HepG2 (cell line): Measurements from ENCODE around the gene GMPPA. TPM values are rescaled to one million over a fixed set of nuclear protein-coding genes. Genes with fewer than 3 reads are reported as not detected.

Experiments
- HNRNPLL ChIP-seq: fragments of 200-400 bp; formaldehyde crosslinking; IDR thresholded peaks from 2 replicates; pipeline ENCODE4 v1.6.1; 2017; ENCODE audit warnings: mild to moderate bottlenecking, low read depth, low read length; ENCODE audit not compliant: poor library complexity, severe bottlenecking
- MATR3 ChIP-seq: sonication (generic); formaldehyde crosslinking; IDR thresholded peaks from 2 replicates; pipeline ENCODE4 v1.4.0; 2020; ENCODE audit warnings: missing genetic modification reagents
- MTA1 ChIP-seq: sonication (generic); formaldehyde crosslinking; IDR thresholded peaks from 2 replicates; pipeline ENCODE4 v1.4.0; 2020; ENCODE audit warnings: missing genetic modification reagents, mild to moderate bottlenecking, borderline replicate concordance
- MTA3 ChIP-seq: sonication (generic); formaldehyde crosslinking; IDR thresholded peaks from 2 replicates; pipeline ENCODE4 v1.4.0; 2020; ENCODE audit warnings: missing genetic modification reagents
- MXD3 ChIP-seq: IDR thresholded peaks from 2 replicates; pipeline ENCODE4 v1.6.1; 2016; ENCODE audit warnings: mild to moderate bottlenecking, missing biosample characterization, missing genetic modification reagents
- PRMT3 ChIP-seq: sonication (generic); formaldehyde crosslinking; IDR thresholded peaks from 2 replicates; pipeline ENCODE4 v1.8.1; 2022; ENCODE audit warnings: low read depth, mild to moderate bottlenecking, moderate library complexity, missing genetic modification reagents, borderline replicate concordance
- TCF12 ChIP-seq, 2 experiments: fragments of 450-650 bp in 1 of 2; sonication (generic) in 1 of 2; formaldehyde crosslinking in 1 of 2; IDR thresholded peaks; 2 replicates each; pipeline versions ENCODE4 v1.6.1 to v1.8.0; 2017 to 2022; ENCODE audit warnings: antibody characterized with exemption in 1 of 2, mild to moderate bottlenecking in 1 of 2, missing genetic modification reagents in 1 of 2, moderate library complexity in 1 of 2
- ZFY ChIP-seq: sonication (generic); formaldehyde crosslinking; IDR thresholded peaks from 2 replicates; pipeline ENCODE4 v1.4.0; 2020; ENCODE audit warnings: missing genetic modification reagents
- ZNF10 ChIP-seq: sonication (generic); formaldehyde crosslinking; IDR thresholded peaks from 2 replicates; pipeline ENCODE4 v1.4.0; 2020; ENCODE audit warnings: mild to moderate bottlenecking, low read depth, missing genetic modification reagents, borderline replicate concordance
- ZNF20 ChIP-seq: sonication (generic); formaldehyde crosslinking; IDR thresholded peaks from 2 replicates; pipeline ENCODE4 v1.4.0; 2020; ENCODE audit warnings: mild to moderate bottlenecking, moderate library complexity, missing genetic modification reagents
- ZNF326 ChIP-seq: sonication (generic); formaldehyde crosslinking; IDR thresholded peaks from 2 replicates; pipeline ENCODE4 v1.4.0; 2020; ENCODE audit warnings: missing genetic modification reagents, borderline replicate concordance
- ZNF615 ChIP-seq: sonication (generic); formaldehyde crosslinking; IDR thresholded peaks from 2 replicates; pipeline ENCODE4 v1.5.0; 2020; ENCODE audit warnings: mild to moderate bottlenecking, missing genetic modification reagents, borderline replicate concordance
- ZNF670 ChIP-seq: sonication (generic); formaldehyde crosslinking; IDR thresholded peaks from 2 replicates; pipeline ENCODE4 v1.8.0; 2022; ENCODE audit warnings: mild to moderate bottlenecking, missing genetic modification reagents, borderline replicate concordance
- ZNF747 ChIP-seq: sonication (generic); formaldehyde crosslinking; IDR thresholded peaks from 2 replicates; pipeline ENCODE4 v1.8.1; 2023; ENCODE audit warnings: missing genetic modification reagents, mild to moderate bottlenecking, borderline replicate concordance
- polyA plus RNA-seq, 8 experiments: library from polyadenylated mRNA; depleted of rRNA in 3 of 8; stranded (reverse) in 7 of 8; unstranded in 1 of 8; fragments of >200 nt; fragmentation: Illumina TruSeq in 4 of 8; extraction: Trizol in 4 of 8; gene quantifications; 2 replicates each; pipeline versions ENCODE4 v1.2.1 to v1.2.3, GENCODE V29; 2011 to 2016; ENCODE audit warnings: low read depth in 4 of 8, missing spikeins in 1 of 8, mixed read lengths in 1 of 8; ENCODE audit not compliant: insufficient read depth in 1 of 8
- total RNA-seq, 5 experiments: library from RNA; depleted of rRNA; stranded (reverse); fragments of >200 nt; fragmentation: Illumina TruSeq; extraction: Trizol; gene quantifications; 2 replicates each; pipeline ENCODE4 v1.2.3, GENCODE V29; 2016; ENCODE audit warnings: low read depth in 1 of 5
- TF ChIP-seq, protein P1 (sequence below): sonication (generic); formaldehyde crosslinking; IDR thresholded peaks from 2 replicates; pipeline ENCODE4 v1.4.0; 2020; ENCODE audit warnings: missing genetic modification reagents
- TF ChIP-seq, protein P2 (sequence below): sonication (generic); formaldehyde crosslinking; IDR thresholded peaks from 2 replicates; pipeline ENCODE4 v1.8.0; 2022; ENCODE audit warnings: mild to moderate bottlenecking, missing genetic modification reagents

Gene GMPPA
- total and polyA plus RNA-seq, 2 of the 13 experiments (the other 11 are each of a cell fraction or from before 2014, with no cell fraction given) = 81.1 to 106 TPM

- TF ChIP-seq ZNF670 (CRISPR knock-in tag) = no peak
- TF ChIP-seq ZNF10 (CRISPR knock-in tag) = no peak
- no peak for TF ChIP-seq ZNF326
- TF ChIP-seq ZFY (CRISPR knock-in tag) = 0 out of 2 replicates have a peak, but pooled peaks have one; percentile 1
- TF ChIP-seq PRMT3 = no peak
- TF ChIP-seq MXD3 (CRISPR knock-in tag) = no peak
- TF ChIP-seq MATR3 (CRISPR knock-in tag) = no peak
- 0 out of 2 replicates have a peak, but pooled peaks have one; percentile 10 for TF ChIP-seq MTA1 (CRISPR knock-in tag)
- TF ChIP-seq ZNF615 (CRISPR knock-in tag) = no peak
- TF ChIP-seq TCF12 (IDR thresholded peaks at IDR 0.05) = no peak
- TF ChIP-seq TCF12 (CRISPR knock-in tag; IDR thresholded peaks at IDR 0.05) = peak; percentile 55; the same call in 1 of the 2 replicates
- TF ChIP-seq ZNF20 (CRISPR knock-in tag) = peak; percentile 58; the same call in 1 of the 2 replicates
- no peak for TF ChIP-seq MTA3 (CRISPR knock-in tag)
- TF ChIP-seq, protein P1, sequence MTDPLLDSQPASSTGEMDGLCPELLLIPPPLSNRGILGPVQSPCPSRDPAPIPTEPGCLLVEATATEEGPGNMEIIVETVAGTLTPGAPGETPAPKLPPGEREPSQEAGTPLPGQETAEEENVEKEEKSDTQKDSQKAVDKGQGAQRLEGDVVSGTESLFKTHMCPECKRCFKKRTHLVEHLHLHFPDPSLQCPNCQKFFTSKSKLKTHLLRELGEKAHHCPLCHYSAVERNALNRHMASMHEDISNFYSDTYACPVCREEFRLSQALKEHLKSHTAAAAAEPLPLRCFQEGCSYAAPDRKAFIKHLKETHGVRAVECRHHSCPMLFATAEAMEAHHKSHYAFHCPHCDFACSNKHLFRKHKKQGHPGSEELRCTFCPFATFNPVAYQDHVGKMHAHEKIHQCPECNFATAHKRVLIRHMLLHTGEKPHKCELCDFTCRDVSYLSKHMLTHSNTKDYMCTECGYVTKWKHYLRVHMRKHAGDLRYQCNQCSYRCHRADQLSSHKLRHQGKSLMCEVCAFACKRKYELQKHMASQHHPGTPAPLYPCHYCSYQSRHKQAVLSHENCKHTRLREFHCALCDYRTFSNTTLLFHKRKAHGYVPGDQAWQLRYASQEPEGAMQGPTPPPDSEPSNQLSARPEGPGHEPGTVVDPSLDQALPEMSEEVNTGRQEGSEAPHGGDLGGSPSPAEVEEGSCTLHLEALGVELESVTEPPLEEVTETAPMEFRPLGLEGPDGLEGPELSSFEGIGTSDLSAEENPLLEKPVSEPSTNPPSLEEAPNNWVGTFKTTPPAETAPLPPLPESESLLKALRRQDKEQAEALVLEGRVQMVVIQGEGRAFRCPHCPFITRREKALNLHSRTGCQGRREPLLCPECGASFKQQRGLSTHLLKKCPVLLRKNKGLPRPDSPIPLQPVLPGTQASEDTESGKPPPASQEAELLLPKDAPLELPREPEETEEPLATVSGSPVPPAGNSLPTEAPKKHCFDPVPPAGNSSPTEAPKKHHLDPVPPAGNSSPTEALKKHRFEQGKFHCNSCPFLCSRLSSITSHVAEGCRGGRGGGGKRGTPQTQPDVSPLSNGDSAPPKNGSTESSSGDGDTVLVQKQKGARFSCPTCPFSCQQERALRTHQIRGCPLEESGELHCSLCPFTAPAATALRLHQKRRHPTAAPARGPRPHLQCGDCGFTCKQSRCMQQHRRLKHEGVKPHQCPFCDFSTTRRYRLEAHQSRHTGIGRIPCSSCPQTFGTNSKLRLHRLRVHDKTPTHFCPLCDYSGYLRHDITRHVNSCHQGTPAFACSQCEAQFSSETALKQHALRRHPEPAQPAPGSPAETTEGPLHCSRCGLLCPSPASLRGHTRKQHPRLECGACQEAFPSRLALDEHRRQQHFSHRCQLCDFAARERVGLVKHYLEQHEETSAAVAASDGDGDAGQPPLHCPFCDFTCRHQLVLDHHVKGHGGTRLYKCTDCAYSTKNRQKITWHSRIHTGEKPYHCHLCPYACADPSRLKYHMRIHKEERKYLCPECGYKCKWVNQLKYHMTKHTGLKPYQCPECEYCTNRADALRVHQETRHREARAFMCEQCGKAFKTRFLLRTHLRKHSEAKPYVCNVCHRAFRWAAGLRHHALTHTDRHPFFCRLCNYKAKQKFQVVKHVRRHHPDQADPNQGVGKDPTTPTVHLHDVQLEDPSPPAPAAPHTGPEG (CRISPR knock-in tag) = 0 out of 2 replicates have a peak, but pooled peaks have one; percentile 60
- TF ChIP-seq ZNF747 (CRISPR knock-in tag) = no peak
- TF ChIP-seq, protein P2, sequence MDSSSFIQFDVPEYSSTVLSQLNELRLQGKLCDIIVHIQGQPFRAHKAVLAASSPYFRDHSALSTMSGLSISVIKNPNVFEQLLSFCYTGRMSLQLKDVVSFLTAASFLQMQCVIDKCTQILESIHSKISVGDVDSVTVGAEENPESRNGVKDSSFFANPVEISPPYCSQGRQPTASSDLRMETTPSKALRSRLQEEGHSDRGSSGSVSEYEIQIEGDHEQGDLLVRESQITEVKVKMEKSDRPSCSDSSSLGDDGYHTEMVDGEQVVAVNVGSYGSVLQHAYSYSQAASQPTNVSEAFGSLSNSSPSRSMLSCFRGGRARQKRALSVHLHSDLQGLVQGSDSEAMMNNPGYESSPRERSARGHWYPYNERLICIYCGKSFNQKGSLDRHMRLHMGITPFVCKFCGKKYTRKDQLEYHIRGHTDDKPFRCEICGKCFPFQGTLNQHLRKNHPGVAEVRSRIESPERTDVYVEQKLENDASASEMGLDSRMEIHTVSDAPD (CRISPR knock-in tag) = 0 out of 2 replicates have a peak, but pooled peaks have one; percentile 48
- no peak for TF ChIP-seq HNRNPLL
These were observed 53.0 kb downstream of the GMPPA start (continued) for GRCh38 chr2:219551441-219552381.
